GM18499 (cell line): ENCODE measurements around the gene SH3BGRL3.
"Not testable (repeated sequence)": the region's sequence is repeated elsewhere in the genome, so short reads cannot be mapped to it uniquely, and the experiment has no call there.

ENCODE experiments used
- ATAC-seq: cut with Tn5 transposase; IDR thresholded peaks from one replicate; pipeline ENCODE4 v1.9.1; 2021; ENCODE audit warnings: moderate number of reproducible peaks; ENCODE audit not compliant: insufficient read depth, unreplicated experiment

SH3BGRL3 gene

DNA sequence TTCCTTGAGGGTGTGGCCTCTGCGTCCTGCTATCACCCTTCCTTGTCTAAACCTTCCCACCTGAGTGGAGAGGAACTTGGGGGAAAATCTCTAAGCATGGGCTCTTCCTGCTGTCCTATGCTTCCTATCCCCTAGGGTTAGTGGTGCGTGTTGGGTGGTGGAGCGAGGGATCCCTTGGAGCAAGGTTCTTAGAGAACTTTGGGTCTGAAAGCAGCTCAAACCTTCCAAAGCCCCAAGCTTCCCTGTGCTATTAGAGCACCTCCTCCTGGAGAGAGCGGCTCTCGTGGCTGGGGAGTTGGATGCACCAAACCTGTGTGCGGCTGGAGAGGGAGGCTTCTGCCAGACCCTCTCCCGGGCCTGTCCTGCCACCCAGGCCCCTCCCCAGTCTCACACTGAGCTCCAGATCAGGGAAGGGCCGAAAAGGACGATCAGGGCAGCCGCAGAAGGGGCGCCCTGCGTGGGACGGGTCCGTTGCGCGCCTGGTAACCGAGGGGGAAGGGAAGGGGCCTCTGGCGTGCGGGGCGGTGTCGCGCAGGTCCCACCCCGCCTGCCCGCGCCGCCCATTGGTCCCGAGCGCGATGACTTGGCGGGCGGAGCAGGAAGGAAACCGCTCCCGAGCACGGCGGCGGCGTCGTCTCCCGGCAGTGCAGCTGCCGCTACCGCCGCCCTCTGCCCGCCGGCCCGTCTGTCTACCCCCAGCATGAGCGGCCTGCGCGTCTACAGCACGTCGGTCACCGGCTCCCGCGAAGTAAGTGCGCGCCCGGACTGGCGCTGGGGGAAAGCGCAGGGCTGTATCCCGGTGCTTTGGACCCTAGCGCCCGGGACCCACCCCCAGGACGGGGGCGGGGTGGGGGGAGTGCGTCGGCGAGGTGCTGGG lies at the start of gene SH3BGRL3:
SH3BGRL3 (plus strand) TSS at position 631 of the 877 bp plus-strand sequence; CDS start at position 701, 70 bp downstream.
- ATAC-seq = no peak

GRCh38 chr1:26230682-26231081 lies 49.2 kb upstream of the SH3BGRL3 start:
- not testable (repeated sequence) for ATAC-seq

GRCh38 chr1:26233903-26234643 lies 45.8 kb upstream of the SH3BGRL3 start, which contains the start of gene CEP85:
Gene CEP85, plus strand, starts transcription at chr1:26234200. Its CDS starts 5,584 bp downstream, at chr1:26239784.
- ATAC-seq = peak; percentile 87

DNA sequence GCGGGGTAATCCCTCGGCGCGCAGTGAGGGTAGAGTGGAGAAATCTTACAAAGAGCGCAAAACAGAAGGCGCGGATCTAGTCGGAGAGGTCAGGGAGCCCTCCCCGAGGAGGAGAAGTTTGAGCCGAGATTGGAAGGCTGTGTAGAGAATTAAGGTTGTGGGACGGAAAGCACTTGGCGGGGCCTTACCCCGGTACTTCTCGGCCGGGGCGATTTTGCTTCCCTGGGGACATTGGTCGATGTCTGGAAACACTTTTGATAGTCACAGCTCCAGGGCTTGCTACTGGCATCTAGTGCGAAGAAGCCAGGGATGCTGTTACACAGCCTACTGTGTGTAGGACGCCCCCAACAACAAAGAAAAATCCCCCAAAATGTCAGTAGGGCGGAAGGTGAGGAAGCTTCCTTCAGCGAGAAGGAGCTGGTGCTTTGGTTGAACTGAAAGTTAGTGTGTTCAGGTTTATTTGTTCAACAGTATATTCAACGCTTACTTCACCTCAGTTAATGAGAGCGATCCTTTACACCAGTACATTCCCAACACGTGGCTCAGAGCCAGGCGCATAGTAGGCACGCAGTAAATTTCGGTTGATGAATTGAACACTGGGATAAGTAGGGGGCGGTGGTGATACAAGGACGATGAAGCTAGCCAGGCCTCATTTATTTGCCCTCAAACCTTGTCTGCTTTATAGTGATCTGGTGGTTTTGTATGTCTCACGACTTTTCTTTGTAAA lies 45.1 kb upstream of the SH3BGRL3 start:
- no peak for ATAC-seq

DNA sequence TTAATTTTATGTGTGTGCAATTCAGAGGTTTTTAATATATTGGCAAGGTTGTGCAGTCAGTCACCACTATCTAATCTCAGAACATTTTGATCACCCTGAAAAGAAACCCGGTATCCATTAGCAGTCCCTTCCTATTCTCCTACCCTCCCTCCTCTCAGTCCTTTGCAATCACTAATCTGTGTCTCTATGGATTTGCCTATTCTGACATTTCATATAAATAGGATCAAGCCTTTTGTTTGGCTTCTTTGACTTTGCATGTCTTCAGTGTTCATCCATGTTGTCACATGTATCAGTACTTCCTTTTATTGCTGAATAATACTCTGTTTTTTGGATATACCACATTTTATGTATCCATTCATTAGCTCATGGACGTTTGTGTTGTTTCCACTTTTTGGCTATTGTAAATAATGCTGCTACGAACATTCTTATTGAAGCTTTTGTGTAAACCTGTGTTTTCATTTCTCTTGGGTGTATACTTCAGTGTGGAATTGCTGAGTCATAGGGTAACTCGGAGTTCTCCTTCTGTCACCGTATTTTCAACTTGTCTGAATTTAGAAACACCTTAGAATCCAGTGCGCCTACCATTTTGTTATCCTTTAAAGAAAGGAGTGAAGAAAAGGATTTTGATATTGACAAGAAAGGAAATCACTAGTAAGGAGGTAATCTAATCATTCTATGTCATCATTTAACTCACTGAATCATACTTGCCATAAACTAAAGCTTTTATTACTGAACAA lies 42.5 kb upstream of the SH3BGRL3 start:
- no peak for ATAC-seq

DNA sequence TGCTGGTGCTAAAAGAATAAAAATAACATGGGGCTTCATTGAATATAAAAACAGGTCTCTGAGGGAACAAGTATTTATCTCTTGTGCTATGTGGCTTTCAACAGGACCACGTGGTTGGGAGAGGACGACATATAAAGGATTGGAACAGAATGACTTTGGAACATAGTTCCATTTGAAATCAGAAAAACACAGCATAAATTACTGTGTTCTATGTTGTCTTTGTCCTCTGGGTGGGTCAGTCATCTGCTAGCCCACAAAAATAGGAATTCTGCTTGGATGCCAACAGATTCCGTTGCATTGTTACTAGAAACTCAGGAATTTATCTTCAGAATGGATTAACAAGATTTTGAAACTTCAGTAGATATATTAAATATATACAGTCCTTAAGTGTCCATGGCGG lies 40.0 kb upstream of the SH3BGRL3 start:
- no peak for ATAC-seq

DNA sequence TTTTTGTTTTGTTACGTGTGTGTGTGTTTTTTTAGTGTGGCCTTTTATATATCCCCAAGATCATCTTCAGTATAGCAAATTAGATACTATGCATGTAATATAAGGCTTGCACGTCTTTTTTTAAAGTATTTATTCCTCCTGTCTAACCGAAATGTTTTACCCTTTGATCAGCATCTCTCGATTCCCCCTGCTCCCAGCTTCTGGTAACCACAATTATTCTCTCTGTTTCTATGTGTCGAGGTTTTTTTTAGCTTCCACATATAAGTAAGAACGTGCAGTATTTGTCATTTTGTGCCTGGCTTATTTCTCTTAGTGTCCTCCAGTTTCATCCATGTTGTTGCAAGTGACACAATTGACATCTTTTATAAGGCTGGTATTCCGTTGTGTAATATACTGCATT lies 27.2 kb upstream of the SH3BGRL3 start:
- ATAC-seq = no peak

DNA sequence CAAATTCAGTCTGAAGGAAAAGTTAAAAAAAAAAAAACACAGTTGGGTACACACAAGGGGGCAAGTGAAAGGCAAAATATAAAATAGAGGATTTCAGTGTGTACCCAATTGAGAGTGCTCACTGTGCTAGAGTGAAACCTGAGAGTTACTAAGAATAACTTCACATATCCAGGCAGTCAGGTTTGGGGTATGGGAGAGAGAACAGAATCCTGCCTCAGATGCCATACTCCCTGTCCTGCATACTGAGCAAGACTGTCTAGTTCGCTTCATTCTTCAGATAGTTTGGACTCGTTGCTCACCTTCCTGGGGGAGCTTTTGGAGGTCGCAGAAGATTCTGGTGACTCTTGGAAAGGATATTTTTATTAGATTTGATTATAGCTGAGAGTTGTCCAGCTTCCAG lies 25.5 kb upstream of the SH3BGRL3 start:
- ATAC-seq = no peak

- no peak for ATAC-seq
Observed at GRCh38 chr1:26257222-26257621, 22.7 kb upstream of the SH3BGRL3 start.

DNA sequence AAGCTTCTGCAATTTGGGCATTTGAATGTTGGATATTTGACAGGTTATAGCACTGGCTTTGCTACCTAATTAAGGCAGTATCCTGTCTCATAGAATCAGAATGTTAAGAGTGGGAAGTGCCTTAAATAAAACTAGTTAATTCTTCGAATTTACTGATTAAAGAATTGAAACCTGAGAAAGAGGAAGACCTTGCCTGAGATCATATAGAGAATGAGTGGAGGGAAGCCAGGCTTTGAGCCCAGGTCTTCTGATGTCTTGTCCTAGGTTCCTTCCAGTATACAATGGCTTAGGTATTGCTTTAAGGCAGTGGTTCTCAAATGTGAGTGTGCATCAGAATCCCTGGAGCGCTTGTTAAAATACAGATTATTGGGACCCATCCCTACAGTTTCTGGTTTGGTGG lies 20.9 kb upstream of the SH3BGRL3 start:
- no peak for ATAC-seq

GRCh38 chr1:26259578-26259977 lies 20.3 kb upstream of the SH3BGRL3 start:
- no peak for ATAC-seq

DNA sequence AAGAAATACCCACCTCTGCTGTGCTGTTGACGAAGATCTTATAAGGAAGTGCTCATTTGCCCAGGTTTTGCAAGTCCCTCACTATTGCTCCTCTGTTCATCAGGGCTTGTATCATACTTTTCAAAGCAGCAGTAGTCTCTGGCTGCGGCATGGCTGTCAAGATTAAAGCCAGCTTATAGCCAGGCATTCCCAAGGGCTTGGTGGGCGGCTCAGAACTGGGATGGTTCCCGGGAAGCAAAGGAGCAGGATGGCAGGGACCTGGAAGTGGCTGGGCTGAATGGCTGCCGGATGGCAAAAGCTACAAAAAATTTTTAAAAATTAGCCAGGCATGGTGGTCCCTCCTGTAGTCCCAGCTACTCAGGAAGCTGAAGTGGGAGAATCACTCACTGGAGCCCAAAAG lies 16.7 kb upstream of the SH3BGRL3 start:
- ATAC-seq = no peak

DNA sequence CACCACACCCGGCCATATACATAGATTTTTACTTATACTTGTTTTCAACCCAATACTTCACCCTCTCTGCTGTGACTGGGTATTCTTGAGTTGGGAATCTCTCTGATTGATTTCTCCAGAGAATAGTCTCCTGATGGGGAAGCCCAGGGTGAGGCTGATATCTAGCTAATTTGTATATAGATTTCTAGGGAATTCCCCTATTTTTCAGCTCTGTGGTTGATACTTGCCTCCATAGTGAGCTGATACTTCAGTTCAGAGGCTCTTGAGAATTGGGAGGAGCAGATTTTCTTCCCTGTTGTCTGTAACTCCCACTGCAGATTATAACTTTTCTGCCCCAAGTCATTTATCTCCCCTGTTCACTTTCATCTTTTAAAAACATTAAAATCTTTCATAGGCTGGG lies 14.5 kb upstream of the SH3BGRL3 start:
- no peak for ATAC-seq

- ATAC-seq = no peak
Observed at GRCh38 chr1:26268290-26269197, 11.3 kb upstream of the SH3BGRL3 start.

DNA sequence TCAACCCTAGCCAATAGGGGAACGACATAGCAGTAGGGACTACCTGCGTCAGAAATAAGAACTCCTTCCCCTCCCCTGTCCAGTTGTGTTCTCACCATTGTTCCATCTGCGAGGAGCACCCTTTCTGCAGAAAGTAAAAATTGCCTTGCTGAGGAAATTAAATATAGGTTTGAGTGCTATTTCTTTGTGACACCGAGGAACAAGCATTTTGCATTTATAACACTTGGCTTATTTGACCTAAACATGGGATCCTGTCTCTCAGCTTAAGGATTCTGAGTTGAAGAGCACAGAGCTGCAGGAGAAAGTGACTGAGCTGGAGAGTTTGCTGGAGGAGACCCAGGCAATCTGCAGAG lies 10.7 kb upstream of the SH3BGRL3 start:
- ATAC-seq = no peak

DNA sequence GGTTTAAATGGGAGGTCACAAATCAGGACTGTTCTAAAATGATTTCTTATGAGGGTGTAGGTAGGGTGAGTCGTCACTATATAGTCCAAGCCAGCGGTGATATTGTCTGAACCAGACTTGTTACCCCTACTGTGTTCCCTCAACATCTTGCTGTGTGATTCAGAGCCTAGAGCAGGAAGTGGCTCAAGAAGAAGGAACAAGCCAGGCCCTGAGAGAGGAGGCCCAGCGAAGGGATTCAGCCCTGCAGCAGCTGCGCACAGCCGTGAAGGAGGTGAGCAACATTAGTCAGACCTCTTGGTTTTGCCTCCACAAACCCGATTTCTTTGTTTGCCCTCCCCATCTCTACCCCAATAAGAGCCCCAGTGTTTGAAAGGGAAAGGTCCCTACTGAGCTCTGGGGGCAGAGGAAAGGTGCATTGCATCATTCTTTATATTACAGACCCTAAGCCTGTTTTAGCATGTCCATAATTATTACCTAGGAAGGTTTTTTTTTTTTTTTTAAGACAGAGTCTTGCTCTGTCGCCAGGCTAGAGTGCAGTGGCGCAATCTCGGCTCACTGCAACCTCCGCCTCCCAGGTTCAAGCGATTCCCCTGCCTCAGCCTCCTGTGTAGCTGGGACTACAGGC lies 5.0 kb upstream of the SH3BGRL3 start:
- ATAC-seq = no peak

GRCh38 chr1:26275580-26276431 lies 4.1 kb upstream of the SH3BGRL3 start:
- ATAC-seq = no peak

GRCh38 chr1:26276432-26276838 lies 3.5 kb upstream of the SH3BGRL3 start:
- no peak for ATAC-seq
